Hepatocyte (in vitro differentiated cells): Measurements from ENCODE around the gene KCNMA1.

Source experiments
- EZH2 ChIP-seq: fragments of 200-600 bp; sonication (generic); IDR thresholded peaks from 2 replicates; pipeline ENCODE4 v1.6.1; 2016; ENCODE audit warnings: antibody characterized with exemption, mild to moderate bottlenecking, borderline replicate concordance
- TF ChIP-seq, protein P1 (sequence below): fragments of 200-600 bp; sonication (generic); IDR thresholded peaks from 2 replicates; pipeline ENCODE4 v1.5.1; 2016; ENCODE audit warnings: antibody characterized with exemption, mild to moderate bottlenecking; ENCODE audit not compliant: poor library complexity

DNA sequence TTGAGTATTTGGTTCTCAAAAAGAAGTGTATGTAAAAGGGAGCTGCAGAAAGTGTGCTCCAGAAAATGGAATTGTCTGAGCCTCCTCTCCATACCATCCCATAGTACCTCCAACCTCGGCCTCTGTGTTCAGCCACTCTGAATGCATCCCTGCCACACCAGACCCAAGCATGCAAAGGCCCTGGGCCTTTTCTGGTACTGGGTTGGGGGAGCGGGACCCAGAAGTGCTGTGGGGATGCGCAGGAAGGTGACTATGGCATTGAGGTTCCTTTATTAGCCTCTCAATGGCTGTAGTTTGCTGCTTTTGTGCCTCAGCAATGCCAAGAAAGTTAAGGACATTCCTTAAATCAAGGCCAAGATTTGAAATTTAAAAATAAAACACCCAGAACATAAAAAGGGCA, 2.1 kb upstream of the KCNMA1 start:
- TF ChIP-seq, protein P1, sequence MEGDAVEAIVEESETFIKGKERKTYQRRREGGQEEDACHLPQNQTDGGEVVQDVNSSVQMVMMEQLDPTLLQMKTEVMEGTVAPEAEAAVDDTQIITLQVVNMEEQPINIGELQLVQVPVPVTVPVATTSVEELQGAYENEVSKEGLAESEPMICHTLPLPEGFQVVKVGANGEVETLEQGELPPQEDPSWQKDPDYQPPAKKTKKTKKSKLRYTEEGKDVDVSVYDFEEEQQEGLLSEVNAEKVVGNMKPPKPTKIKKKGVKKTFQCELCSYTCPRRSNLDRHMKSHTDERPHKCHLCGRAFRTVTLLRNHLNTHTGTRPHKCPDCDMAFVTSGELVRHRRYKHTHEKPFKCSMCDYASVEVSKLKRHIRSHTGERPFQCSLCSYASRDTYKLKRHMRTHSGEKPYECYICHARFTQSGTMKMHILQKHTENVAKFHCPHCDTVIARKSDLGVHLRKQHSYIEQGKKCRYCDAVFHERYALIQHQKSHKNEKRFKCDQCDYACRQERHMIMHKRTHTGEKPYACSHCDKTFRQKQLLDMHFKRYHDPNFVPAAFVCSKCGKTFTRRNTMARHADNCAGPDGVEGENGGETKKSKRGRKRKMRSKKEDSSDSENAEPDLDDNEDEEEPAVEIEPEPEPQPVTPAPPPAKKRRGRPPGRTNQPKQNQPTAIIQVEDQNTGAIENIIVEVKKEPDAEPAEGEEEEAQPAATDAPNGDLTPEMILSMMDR = no peak
- no peak for TF ChIP-seq EZH2
